Stimulated activated CD8-positive, alpha-beta memory T cell treated with anti-CD3 and anti-CD28 coated beads, Interleukin-15, amount 100 ng/mL, for 4 hours (primary cell): ENCODE measurements around the gene SLC25A17.
"Not testable (repeated sequence)": the region's sequence is repeated elsewhere in the genome, so short reads cannot be mapped to it uniquely, and the experiment has no call there.

Experiments
- DNase-seq, 2 donors: peaks; one replicate each; pipeline ENCODE4 v3.0.0-alpha.2; 2020; ENCODE audit warnings: low read depth in 2 of 2

The SLC25A17 gene

GRCh38 chr22:40818747-40819598, at the start of gene SLC25A17:
Gene SLC25A17, minus strand, starts transcription at chr22:40819346. Its CDS starts 98 bp downstream, at chr22:40819248.
- peak; percentile 75 to 80 for DNase-seq

GRCh38 chr22:40868379-40868778, 49.2 kb upstream of the SLC25A17 start:
- not testable (repeated sequence) for DNase-seq

- no peak for DNase-seq
Observed at GRCh38 chr22:40867109-40867508, 48.0 kb upstream of the SLC25A17 start.

- DNase-seq: no peak
Observed at GRCh38 chr22:40862537-40862936, 43.4 kb upstream of the SLC25A17 start.

GRCh38 chr22:40862013-40862412, 42.9 kb upstream of the SLC25A17 start, which contains the start of gene DNAJB7:
Gene DNAJB7, minus strand, starts transcription at chr22:40862113. Its CDS starts 119 bp downstream, at chr22:40861994.
- DNase-seq: no peak

- DNase-seq: no peak
Observed at GRCh38 chr22:40857309-40857855, 38.2 kb upstream of the SLC25A17 start.

- DNase-seq: peak; percentile 92 to 95
Observed at GRCh38 chr22:40856513-40857308, 37.6 kb upstream of the SLC25A17 start, which contains the start of the genes ST13 and XPNPEP3. Gene ST13, minus strand, starts transcription at chr22:40856639. Its CDS starts 99 bp downstream, at chr22:40856540. Gene XPNPEP3, plus strand, starts transcription at chr22:40857148. Its CDS starts 34 bp downstream, at chr22:40857182.

GRCh38 chr22:40855979-40856512, 36.9 kb upstream of the SLC25A17 start:
- DNase-seq: no peak

- DNase-seq: no peak
Observed at GRCh38 chr22:40855071-40855978, 36.2 kb upstream of the SLC25A17 start.

GRCh38 chr22:40853961-40854360, 34.8 kb upstream of the SLC25A17 start:
- DNase-seq: no peak

GRCh38 chr22:40853333-40853732, 34.2 kb upstream of the SLC25A17 start:
- DNase-seq: no peak

- DNase-seq: not testable (repeated sequence)
Observed at GRCh38 chr22:40845816-40846215, 26.7 kb upstream of the SLC25A17 start.

GRCh38 chr22:40844951-40845350, 25.8 kb upstream of the SLC25A17 start:
- no peak for DNase-seq

- no peak for DNase-seq
Observed at GRCh38 chr22:40838486-40838885, 19.3 kb upstream of the SLC25A17 start.

- DNase-seq: no peak
Observed at GRCh38 chr22:40834619-40835018, 15.5 kb upstream of the SLC25A17 start.

GRCh38 chr22:40829131-40829530, 10.0 kb upstream of the SLC25A17 start:
- DNase-seq: no peak

- DNase-seq: no peak
Observed at GRCh38 chr22:40826984-40827741, 8.0 kb upstream of the SLC25A17 start.

- not testable (repeated sequence) for DNase-seq
Observed at GRCh38 chr22:40826292-40826691, 7.1 kb upstream of the SLC25A17 start.

- no peak for DNase-seq
Observed at GRCh38 chr22:40823426-40823825, 4.3 kb upstream of the SLC25A17 start.

- DNase-seq: no peak
Observed at GRCh38 chr22:40819599-40820140, 524 bp upstream of the SLC25A17 start.
